D341Med (cell line): ENCODE results near the gene EML6.
"Not testable (repeated sequence)": the region's sequence is repeated elsewhere in the genome, so short reads cannot be mapped to it uniquely, and the experiment has no call there.

Source experiments
- DNase-seq: peaks from one replicate; pipeline ENCODE4 v3.0.0; 2012; ENCODE audit warnings: low spot score

The EML6 gene

DNA sequence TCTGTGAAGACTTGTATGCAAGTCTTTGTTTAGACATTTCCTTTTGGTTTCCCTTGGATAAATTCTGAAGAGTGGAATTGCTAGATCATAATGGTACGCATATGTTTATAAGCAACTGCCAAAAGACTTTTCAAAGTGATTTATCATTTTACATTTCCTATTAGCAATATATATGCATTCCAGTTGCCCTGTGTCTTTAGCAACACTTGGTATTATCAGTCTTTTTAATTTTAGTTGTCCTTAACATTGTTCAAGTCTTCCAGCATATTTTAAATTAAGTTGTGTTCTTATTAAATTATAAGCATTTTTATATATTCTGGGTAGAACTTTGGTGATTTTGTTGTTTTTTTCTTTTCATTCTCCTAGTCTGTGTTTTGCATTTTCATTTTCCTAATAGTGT lies 81.8 kb downstream of the EML6 start:
- DNase-seq, result no peak

DNA sequence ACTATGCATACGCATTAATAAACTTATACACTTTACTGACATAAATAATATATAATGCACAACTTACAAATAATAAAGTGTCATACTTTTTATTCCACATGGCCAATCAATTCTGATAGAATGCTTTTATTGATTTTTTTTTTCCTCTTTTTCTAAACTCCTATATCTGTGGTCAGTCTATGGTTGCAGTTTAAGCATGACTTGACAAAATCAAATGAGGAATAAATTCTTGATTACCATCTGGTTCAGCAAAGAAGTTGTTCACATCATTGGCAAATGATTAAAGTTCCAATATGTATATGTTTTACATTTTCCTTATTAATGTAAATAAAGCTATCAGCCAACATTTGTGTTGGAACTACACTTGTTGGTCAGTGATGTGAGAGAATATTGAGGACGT lies 83.5 kb downstream of the EML6 start:
- no peak for DNase-seq

DNA sequence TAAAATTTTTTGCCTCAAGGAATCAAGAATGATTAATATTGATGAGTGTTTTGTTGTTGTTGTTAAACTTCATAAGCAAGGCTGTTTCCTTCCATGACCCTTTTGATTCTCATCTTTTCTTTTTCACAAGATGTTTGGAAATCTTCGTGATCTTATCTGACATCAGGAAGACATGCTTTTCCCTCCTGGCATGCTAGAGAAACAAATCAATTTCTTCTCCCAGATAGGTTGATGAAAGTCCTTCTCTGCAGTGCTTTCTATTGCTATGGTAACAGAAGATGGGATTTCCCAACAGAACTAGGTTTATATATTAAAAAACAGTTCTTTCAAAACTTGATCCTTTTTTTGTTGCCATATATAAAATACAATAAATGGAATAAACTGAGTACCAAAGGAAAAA lies 85.2 kb downstream of the EML6 start:
- DNase-seq, result no peak

DNA sequence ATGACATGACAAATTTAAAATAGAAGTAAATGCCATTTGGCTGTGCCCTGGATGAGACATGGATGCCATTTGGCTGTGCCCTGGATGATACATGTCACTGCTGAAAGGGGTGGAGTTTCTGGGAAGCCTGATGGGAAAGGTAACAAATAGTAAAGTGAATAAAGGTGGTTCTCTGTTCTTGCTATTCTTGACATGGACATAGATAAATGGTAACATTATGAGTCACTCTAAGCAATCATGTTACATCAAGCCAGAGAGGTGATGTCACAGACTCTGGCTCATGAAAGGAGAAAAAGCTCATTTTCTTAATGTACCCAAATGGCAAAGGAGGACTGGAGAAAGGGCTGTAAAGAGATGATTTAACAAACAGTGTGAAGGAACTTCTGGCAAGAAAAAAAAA lies 86.4 kb downstream of the EML6 start:
- no peak for DNase-seq

DNA sequence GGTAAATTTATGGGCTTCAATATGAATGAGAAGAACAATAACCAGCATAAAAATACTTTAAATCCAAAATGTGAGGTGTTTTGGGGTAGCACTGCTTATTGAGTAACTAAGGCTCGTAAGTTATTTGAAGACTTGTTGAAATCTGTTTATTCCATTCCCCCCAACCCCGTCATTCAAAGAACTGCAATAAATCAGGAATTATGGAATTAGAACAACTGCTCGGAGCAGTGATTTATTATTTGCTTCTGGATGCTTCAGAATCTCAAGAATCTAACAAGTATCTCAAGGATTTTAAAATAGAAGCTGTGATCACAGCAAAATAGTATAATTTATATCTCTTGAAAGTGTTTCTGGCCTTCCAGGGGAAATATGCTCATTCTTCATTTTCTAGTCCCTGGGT lies 86.8 kb downstream of the EML6 start:
- DNase-seq, result no peak

DNA sequence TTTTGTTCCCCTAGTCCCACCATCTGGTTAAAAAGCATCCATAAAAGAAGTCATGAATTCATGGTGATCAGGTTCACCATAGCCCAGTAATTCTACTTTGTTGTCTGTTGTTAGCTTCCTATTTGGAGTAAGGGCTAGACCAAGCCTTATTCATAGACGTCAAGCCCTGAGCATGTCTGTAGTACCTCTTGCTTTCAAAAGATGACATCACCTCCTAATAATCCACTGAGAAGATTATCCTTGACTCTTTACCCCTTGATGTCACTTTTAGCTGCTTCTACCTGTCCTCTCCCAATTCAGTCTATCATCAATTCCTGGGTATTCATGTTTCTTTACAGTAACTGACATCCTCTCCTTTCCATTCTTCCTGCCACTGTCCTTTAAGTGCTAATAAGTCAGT lies 90.1 kb downstream of the EML6 start:
- DNase-seq, result no peak

DNA sequence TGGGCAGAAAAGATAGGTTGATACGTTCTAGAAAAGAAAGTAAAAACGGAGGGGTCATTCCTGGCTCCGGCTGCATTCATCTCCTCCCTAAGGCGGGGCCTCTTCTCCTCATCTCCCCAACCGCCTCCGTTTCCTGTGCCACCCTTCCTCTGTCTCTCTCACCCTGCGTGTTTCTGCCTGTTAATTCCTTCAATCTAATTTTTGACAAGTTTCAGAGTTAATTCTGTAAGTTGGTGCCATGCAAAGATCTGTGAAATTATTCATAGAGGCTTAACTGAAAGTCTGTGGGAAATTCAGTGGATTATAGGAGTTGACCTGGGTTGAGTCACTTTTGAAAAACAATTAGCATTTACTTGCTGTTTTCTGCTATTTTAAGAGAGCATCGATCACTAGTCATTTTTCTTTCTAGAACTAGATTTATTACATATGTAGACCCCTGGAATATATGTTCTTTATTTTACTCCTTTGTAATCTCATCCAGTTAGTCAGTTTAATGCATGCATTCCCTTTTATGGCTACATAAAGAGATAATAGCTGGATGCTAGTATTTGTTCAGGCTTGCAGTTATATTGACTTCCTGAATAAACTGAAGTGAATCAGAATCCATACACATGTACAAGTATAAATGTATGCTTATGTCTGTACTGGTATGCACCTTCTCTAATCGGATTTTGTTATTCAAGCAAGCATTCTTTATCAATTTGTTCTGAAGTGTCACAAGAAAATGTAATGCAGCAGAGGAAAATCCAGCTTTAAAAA lies 91.1 kb downstream of the EML6 start:
- DNase-seq, result no peak

DNA sequence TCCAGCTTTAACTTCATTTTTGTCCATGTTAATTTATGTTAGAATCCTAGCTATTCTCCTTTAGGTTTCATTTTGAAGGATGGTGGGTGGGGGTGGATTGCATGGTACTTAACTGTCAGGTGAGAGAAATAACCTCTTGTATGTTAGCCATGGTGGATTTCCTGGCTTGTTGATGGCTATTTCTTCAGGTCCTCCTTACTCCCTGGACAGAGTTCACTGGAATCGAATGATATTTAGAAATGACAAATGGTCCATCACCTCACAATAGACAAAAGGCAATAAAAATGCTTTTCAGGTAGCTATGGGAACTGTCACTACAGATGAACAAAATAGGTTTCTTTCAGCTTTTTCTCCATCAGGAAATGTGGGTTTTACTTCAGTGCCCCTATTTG lies 91.7 kb downstream of the EML6 start:
- no peak for DNase-seq

DNA sequence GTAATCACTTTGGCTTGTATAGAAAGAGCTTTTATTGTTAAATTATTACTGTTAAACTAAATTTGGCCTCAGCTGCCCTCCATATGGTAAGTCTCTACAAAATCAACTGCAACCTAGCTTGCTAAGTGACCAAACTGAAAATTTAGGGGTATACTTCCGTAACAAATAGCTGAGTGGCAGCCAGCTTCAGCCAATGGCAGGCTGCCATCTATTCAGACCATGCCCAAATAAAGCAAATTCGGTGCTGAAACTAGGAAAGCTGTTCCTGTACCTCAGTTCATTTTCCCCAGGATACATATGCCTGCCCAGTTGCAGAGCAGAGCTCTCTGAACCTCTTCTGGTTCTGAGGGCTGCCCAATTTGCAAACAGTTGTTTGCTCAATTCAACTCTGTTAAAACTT lies 94.8 kb downstream of the EML6 start:
- no peak for DNase-seq

DNA sequence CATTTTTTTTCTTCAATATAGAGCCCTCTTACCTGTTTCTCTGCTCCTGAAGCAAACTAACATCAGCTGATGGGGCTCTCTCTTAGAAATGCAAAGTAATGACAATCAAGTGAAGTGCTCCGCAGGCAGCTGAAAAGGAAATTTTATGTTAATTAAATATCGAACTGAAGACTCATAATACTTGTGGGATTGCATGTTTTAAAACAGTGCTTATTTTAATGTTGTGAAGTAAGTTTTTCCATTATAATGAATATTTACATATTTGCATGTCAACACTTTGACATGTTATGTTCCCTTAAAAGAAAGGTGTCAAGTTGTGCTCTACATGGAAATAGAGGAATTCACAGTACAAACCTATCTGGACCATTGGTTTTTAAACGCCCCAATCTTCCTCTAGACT lies 97.1 kb downstream of the EML6 start:
- no peak for DNase-seq

DNA sequence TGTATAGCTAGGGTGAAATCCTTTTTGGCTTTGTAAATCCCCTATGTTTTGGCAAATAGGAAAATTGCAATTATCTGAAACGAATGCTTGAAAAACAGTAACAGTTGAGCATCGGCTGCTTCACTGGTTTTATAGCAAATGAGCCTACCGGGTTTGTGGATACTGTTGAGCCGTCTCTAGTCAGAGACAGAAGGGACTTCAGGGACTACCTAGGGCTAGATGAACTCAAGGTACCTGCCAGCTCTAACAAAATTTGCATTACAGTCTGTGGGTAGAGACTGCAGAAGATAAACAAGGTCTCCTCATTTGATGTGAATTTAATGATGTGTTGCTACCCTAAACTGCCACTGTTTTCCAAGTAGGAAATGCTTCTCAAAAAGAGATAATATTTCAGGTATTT lies 101.1 kb downstream of the EML6 start:
- DNase-seq, result no peak

DNA sequence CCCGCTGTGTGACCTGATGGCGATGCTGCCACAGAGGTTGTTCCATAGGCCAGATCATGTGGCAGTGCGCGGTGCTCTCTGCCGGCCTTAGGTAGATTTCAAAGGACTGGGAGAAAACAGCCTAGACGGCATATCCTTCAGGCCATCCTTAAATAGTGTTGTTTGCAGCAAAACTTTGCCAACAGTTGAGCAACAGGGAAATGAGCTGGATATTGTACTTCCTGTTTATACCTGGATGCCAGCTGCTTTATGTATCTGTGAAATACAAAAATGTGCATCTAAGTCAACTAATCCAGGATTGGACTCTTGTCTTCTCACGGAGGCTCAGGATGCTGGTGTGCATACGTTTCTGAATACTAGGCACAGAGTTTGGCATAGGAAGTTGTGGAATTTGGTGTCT lies 107.1 kb downstream of the EML6 start:
- no peak for DNase-seq

DNA sequence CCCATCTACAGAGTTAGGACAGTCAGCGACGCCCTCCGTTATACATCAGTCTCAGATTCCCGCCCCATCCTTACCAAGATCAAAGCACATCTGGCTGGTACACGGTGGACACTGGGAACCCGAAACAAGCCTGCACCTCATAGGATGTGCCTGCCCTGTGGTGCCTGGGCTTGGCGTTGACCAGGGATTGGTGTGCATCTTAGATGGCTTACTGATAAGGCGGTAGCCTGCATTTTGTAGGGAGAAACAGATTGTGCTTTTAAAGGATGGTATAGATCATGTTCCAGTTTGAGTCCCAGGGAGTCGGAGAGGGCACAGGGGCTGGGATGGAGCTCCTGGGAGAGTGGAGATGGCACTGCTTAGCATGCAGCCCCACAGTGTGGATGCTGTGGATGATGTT lies 108.0 kb downstream of the EML6 start:
- no peak for DNase-seq

DNA sequence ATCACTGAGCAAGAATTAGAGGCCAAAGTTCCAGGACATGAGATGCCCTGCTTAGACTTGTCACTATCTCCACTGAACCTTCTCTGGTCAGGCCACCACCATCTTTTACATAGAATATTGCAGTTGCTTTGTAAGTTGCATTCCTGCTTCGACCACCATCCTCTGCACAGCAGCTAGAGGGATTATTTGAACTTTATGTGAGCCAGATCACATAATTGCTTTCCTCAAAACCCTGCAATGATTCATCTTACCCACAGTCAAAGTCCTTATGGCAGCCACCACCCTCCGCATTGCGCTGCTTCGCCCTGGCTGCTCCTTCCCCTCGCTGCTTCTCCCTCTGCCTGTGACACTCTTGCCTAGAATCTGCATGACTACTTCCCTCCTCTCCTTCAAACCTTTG lies 111.3 kb downstream of the EML6 start:
- DNase-seq, result no peak

DNA sequence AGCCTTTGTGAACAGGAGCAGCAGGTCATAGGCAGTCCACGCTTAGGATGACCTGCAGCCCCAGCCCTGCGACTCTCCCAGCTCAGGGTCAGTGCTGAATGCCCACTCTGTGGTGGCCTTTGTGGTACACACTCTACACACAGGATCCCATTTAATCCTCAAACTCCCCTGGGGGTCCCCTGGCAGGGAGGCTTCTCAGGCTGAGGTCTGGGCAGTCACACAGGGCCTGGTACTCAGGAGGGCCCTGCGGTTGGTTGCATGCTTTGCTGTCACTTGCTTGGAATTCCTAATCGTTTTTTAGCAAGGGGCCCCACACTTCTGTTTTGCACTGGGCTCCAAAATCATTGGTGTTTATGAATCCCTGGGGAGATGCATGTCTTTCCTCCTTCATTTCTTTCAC lies 113.0 kb downstream of the EML6 start:
- DNase-seq, result no peak

DNA sequence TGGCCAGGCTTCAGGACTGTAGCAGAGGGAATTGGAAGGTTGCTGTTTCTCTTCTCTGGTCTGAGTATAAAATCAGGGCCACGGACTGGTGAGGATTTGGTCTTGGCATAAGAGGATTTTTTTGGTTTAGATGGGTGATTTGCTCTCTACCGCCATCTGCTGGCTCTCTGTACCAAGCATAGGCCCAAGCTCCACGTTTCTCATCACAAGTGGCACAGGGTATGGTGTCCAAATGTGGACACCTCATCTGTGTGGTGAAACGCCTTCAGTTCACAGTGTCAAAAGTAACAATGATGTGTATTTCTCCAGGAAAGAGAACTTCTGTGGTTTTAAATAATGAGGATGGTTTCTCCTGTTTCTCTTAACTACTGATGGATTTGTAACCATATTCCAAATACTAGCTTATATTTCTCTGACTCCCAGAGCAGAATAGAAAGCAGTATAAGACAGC lies 115.1 kb downstream of the EML6 start:
- DNase-seq, result peak; percentile 75

DNA sequence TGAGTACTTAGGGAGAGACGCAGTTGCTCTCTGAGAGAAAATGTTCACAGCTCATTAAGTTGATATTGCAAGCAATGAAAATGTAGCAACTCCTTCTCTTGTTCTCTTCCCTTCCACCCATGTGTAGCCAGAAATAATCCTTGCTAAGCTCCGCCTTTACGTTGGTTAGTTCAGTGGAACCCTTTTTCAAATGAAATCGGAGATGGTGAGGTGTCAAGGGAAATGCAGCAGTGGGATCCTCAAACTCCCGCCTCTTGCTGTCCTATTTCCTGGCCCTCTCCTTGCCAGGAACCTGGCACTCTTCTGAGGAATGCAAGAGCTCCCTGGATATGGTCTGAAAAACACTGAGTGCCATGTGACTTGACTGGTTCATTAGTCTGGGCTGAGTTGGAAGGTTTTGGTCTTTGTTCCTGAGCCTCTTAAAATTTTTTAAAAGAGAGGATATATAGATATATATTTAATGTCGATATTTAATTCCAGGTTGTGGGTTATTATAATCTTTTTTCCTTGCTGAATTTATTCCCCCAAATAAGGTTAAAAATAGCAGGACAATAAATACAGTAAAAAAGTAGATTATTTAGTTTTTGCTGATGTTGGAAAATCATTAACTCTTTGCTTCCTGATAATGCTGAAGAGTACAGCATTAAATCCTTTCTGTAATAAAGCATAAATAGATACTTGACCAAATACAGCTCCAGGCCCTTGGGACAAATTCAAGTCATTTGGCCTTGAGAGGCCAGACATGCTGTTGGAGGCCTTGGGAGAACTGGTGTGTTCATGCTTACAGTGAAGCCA lies 116.2 kb downstream of the EML6 start:
- DNase-seq, result no peak

DNA sequence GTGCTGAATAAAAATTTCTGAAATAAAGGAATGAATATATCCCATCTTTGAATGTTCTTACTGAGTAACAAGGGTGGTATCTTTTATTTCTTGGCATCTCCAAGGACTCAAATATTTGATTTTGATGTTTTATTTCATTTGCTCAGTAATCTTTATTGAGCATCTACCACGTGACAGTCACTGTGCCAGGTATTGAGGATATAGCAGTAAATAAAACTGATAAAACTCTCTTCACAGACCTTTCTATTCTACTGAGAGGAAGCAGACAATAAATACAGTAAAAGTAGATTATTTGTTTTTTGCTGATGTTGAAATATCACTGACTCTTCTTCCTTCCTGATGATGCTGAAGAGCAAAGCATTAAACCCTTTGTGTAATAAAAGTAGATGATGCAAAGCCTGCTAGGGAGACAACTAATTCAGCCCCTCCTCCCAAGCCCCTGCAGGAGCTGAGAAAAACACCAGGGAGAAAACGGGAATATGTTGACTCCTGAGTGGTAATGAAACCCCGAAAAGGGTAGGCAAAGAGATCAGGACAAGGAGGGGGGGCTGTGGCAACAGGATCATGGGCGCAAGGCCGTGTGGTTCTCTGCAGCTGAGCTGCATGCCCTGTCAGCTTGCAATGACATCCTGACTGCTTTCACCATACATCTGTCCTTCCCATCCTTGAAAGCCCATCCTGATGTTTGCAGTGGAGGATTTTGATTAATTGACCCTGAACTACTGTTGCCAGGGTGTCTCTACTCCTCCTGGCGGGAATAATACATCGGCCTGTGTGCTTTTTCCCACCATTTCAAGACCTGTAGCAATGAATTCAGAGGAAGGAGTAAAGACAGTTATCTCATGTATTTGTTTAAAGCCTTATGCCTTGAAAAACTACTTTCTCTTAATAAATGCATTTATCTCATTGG lies 117.4 kb downstream of the EML6 start:
- no peak for DNase-seq

DNA sequence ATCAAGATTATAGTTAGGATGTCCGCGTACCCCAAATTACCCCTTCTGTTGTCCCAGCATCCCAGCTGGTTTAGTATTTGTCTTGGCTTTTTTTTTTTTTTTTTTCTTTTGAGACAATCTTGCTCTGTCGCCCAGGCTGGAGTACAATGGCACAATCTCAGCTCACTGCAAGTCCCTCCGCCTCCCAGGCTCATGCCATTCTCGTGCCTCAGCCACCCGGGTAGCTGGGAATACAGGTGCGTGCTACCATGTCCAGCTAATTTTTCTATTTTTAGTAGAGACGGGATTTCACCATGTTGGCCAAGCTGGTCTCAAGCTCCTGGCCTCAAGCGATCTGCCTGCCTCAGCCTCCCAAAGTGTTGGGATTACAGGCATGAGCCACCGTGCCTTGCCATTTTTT lies 118.0 kb downstream of the EML6 start:
- DNase-seq, result not testable (repeated sequence)

DNA sequence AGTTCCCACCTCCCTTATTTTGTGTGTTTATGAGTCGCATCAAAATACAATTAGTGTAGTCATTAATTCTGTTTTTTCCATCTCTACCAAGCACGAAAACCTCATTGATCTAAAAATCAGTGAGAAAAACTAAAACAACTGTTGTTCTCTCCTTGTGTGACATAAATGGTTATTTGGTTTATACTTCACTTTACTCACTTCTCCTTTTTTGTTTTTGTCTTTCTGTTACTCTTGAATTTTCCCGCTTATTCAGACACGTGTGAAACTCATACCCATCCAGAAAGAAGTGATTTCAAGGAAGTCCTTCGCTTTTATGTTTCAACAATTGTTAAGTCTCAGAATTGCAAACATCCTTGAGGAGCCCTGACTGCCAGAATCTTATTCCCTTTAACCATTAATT lies 121.6 kb downstream of the EML6 start:
- no peak for DNase-seq

DNA sequence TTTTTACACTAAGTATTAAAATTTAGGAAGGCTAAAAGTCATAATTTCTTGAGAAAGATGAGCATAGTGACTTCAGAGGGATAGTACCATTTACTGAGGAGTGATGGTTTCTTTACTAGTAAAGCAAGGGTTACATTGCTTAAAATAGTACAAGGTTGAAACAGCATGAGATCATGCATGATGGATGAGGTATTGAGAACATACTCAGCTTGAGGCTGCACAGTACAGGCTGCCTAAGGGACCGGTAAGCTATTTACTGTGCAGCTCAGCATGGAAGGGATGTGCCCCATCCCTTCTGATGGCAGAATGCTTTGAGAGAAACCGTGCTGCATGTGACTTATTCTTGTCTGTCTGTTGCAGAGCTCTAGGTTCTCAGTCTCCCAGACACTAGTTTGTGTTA lies 122.1 kb downstream of the EML6 start:
- DNase-seq, result no peak
